ENCODE data around the gene ST8SIA2.

ST8SIA2 gene

DNA sequence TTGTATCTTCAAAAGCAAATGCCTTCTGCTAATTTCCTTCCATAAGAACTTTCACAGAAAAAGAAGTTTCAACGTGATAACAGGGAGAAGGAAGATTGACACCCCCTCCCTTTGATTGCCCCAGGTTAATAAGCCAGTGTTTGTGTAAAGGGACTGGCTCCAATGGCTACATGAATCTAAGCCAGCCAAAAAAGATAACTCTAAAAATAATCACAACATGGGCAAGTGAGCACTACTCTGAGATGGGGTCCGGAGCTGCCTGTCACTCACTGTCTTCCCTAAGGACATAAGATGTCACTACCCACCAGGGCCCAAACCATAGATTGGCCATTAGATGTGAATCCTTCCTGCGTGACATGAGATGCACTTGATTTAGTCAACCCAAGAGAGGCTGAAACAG, 17.6 kb upstream of the ST8SIA2 start:
- Histone ChIP-seq H3K27me3 (replicated peaks; ENCODE audit: control insufficient read depth, insufficient read depth, low read length) (peaks cover 22% of the 10 kb centered on the region), H3K9me3 (ENCODE audit: control insufficient read depth, low read length) (peaks cover 8% of the 10 kb centered on the region), H3K4me3 (ENCODE audit: low read length) (no peak overlapping the region), H3K9ac (ENCODE audit: low read length) (no peak overlapping the region), H3K4me1 (ENCODE audit: control insufficient read depth, insufficient read depth, low read length) (no peaks in the 10 kb centered on the region), H3K36me3 (ENCODE audit: control insufficient read depth, insufficient read depth, low read length, severe bottlenecking) (no peaks in the 10 kb centered on the region)
- DNase-seq (ENCODE audit: low read depth): no peak

DNA sequence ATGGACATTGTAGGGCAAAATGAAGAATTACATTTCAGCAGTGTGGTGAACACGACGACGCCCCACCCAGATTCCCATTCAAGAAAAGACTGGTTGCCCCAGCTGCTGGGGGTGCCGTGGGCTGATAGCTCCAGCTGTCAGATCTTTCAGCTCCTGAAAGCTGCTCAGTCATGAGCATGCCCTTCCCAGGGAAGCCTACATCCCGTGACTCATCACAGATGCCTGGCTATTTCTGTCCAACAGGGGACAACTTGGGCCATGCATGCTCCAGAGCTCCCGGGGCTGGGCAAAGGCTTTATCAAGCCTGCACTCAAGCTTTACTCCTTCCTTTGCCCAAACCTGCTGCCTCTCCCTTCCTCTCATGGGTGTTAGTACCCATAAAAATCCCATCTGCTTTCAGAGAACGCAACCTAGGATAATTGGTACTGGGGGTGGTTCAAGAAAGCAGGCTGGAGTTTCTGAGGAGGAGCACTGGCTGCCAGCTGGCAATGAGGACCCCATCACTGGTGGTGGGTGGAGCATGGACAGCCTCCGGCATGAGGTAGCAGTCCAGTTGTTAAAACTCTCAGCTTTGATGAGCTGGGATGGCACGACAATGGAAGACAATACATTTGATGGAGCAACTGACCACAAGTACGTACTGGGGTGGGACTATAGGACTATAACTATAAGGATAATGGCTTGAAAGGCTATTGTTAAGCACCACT, 16.4 kb upstream of the ST8SIA2 start:
- DNase-seq (ENCODE audit: low read depth): no peak
- no peak overlapping the region for H3K9ac ChIP-seq (ENCODE audit: low read length)
- H3K9me3 ChIP-seq (ENCODE audit: control insufficient read depth, low read length): peaks cover 13% of the 10 kb centered on the region
- peaks cover 17% of the 10 kb centered on the region for H3K27me3 ChIP-seq (replicated peaks; ENCODE audit: control insufficient read depth, insufficient read depth, low read length)
- no peaks in the 10 kb centered on the region for H3K4me1 ChIP-seq (ENCODE audit: control insufficient read depth, insufficient read depth, low read length)
- no peak overlapping the region for H3K4me3 ChIP-seq (ENCODE audit: low read length)
- no peaks in the 10 kb centered on the region for H3K36me3 ChIP-seq (ENCODE audit: control insufficient read depth, insufficient read depth, low read length, severe bottlenecking)

DNA sequence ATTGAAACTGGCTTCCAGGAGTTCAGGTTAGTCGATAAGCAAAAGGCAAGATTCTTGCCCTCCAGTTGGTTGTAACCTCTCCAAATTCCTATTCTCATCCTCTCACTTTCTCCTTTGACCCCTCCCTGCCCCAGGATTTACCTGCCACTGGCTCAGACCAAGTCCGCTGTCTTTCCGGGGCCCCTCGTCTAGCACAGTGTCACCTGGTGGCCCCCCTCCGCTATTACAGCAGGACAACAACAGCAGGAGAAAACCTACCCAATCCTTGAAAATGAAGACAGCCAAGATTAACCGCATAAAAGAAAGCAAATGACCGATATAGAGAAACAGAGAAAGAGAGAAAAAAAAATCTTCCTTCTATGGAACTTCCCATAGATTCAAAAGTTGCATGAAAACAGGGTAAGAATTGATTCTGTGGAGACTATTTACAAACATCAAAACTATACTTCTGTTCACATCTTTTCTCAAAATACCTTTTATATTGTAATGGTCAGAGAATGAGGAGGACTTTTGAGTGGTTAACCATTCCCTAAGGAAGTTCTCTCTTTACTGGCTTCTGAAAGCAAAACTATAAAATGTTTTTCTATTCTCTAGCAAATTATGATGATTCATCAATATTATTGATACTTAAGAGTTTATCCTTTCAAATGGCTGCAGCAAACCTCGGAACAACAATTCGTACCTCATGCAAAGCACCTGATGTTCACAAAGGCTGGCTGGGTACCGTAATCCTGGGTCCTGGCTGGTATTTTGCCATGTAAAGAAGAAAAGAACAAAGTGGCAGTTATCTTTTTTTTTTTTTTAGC, 10.0 kb upstream of the ST8SIA2 start:
- DNase-seq (ENCODE audit: low read depth): peak; percentile 12
- Histone ChIP-seq H3K4me3 (ENCODE audit: low read length) (no peak overlapping the region), H3K27me3 (replicated peaks; ENCODE audit: control insufficient read depth, insufficient read depth, low read length) (peaks cover 20% of the 10 kb centered on the region), H3K4me1 (ENCODE audit: control insufficient read depth, insufficient read depth, low read length) (no peaks in the 10 kb centered on the region), H3K9ac (ENCODE audit: low read length) (no peak overlapping the region), H3K36me3 (ENCODE audit: control insufficient read depth, insufficient read depth, low read length, severe bottlenecking) (no peaks in the 10 kb centered on the region), H3K9me3 (ENCODE audit: control insufficient read depth, low read length) (peaks cover 13% of the 10 kb centered on the region)

DNA sequence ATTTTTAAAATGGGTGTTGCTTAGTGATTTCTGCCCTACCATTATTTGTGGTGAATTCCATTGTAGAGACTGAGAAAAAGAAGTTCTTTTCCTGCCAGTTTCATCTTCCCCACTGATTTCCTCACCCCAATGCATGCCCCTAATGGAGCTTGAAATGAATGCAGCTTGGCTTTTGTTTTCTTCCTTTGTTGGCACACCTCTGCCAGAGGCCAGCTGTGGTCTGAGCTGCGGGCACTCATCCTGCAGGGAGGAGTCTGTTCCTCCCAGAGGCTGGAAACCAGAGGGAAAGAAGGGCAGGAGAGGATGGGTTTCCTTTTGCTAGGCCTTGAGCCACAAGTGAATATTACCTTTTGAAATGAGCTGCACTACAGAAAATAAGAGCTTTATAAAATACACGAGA, 9.3 kb upstream of the ST8SIA2 start:
- Histone ChIP-seq H3K36me3 (ENCODE audit: control insufficient read depth, insufficient read depth, low read length, severe bottlenecking) (no peaks in the 10 kb centered on the region), H3K9ac (ENCODE audit: low read length) (no peak overlapping the region)
- DNase-seq (ENCODE audit: low read depth): no peak

DNA sequence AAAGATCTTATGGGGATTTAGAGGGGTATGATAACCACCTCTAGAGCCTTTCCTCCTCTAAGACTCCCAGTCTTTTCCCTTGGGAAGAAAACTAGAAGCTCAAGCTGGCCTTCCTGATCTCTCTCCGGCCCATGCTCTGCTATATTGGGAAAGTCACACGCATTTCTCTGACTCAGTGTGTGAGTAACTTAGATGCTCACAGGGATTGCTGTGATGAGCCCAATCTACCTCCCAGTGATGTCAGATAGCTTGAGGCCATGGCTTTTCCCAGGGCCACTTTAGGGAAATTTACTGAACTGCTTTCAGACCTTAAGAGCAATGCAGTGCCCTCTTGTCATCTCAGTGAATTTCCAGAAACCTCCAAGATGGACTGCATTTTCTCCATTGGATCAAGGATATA, 8.6 kb upstream of the ST8SIA2 start:
- Histone ChIP-seq H3K4me1 (ENCODE audit: control insufficient read depth, insufficient read depth, low read length) (no peaks in the 10 kb centered on the region), H3K9me3 (ENCODE audit: control insufficient read depth, low read length) (peaks cover 6% of the 10 kb centered on the region), H3K9ac (ENCODE audit: low read length) (no peak overlapping the region), H3K4me3 (ENCODE audit: low read length) (no peak overlapping the region), H3K36me3 (ENCODE audit: control insufficient read depth, insufficient read depth, low read length, severe bottlenecking) (no peaks in the 10 kb centered on the region), H3K27me3 (replicated peaks; ENCODE audit: control insufficient read depth, insufficient read depth, low read length) (peaks cover 30% of the 10 kb centered on the region)
- no peak for DNase-seq (ENCODE audit: low read depth)

More for the DNA sequence above, 9.3 kb upstream of the ST8SIA2 start:
- H3K9me3 ChIP-seq (ENCODE audit: control insufficient read depth, low read length): peaks cover 9% of the 10 kb centered on the region
- no peaks in the 10 kb centered on the region for H3K4me1 ChIP-seq (ENCODE audit: control insufficient read depth, insufficient read depth, low read length)
- H3K4me3 ChIP-seq (ENCODE audit: low read length): no peak overlapping the region
- H3K27me3 ChIP-seq (replicated peaks; ENCODE audit: control insufficient read depth, insufficient read depth, low read length): peaks cover 26% of the 10 kb centered on the region

DNA sequence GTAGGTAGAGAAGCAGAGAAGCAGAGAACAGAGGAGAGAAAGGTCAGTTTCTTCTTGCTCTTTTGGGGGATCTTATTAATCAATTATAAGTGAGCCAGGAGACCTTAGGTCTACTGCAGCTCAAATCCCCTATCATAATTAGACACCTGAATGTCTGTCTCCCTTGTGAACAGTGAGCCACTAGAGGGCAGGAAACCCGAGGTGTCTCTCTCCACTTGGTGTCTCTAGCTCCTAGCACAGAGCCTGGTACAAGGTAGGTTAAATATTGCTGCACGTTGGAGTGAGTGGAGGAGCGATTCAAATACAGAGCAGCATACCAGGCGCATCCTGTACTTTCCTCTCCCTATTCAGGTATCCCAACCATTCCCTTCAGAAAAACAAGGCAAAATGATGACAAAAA, 2.0 kb upstream of the ST8SIA2 start:
- H3K36me3 ChIP-seq (ENCODE audit: control insufficient read depth, insufficient read depth, low read length, severe bottlenecking): no peaks in the 10 kb centered on the region
- no peak overlapping the region for H3K9ac ChIP-seq (ENCODE audit: low read length)
- no peaks in the 10 kb centered on the region for H3K4me1 ChIP-seq (ENCODE audit: control insufficient read depth, insufficient read depth, low read length)
- H3K9me3 ChIP-seq (ENCODE audit: control insufficient read depth, low read length): no peaks in the 10 kb centered on the region
- DNase-seq (ENCODE audit: low read depth): no peak
- H3K27me3 ChIP-seq (replicated peaks; ENCODE audit: control insufficient read depth, insufficient read depth, low read length): peaks cover 68% of the 10 kb centered on the region
- H3K4me3 ChIP-seq (ENCODE audit: low read length): no peak overlapping the region

DNA sequence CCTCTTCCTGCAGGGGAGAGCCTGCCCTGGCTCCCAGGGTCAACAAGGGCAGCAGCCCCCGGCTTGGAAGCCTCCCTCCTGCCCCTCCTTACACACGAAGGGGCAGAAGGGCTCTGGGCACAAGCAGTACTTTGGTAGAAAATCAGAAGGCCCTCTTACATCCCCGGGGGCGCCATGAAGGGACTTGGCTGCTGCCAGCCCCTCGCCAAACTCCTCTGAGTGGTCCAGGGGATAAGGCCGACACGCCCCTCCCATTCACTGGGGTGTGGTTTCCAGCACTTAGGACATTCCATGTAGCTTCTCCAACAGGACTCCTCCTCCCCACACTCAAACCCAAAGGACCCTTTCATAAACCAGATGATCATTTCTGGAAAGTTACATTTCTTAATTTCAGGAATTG, 1.2 kb upstream of the ST8SIA2 start:
- H3K4me1 ChIP-seq (ENCODE audit: control insufficient read depth, insufficient read depth, low read length): no peaks in the 10 kb centered on the region
- H3K4me3 ChIP-seq (ENCODE audit: low read length): no peak overlapping the region
- no peaks in the 10 kb centered on the region for H3K9me3 ChIP-seq (ENCODE audit: control insufficient read depth, low read length)
- H3K27me3 ChIP-seq (replicated peaks; ENCODE audit: control insufficient read depth, insufficient read depth, low read length): peaks cover 68% of the 10 kb centered on the region
- H3K36me3 ChIP-seq (ENCODE audit: control insufficient read depth, insufficient read depth, low read length, severe bottlenecking): no peaks in the 10 kb centered on the region
- H3K9ac ChIP-seq (ENCODE audit: low read length): no peak overlapping the region
- DNase-seq (ENCODE audit: low read depth): no peak

DNA sequence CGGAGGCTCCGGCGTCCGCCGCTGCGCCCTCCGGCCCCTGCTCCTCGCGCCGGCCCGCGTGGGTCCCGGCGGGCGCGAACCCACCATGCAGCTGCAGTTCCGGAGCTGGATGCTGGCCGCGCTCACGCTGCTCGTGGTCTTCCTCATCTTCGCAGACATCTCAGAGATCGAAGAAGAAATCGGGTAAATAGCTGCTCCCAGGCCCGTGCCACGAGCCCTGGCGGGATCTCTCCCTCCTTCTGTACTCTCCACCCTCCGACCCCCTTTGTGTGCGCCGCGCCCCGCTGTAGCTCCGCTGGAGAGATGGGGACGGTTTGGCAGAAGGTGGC, 263 bp downstream of the ST8SIA2 start:
- no peaks in the 10 kb centered on the region for H3K4me1 ChIP-seq (ENCODE audit: control insufficient read depth, insufficient read depth, low read length)
- H3K36me3 ChIP-seq (ENCODE audit: control insufficient read depth, insufficient read depth, low read length, severe bottlenecking): no peaks in the 10 kb centered on the region
- no peak overlapping the region for H3K4me3 ChIP-seq (ENCODE audit: low read length)
- no peak for DNase-seq (ENCODE audit: low read depth)
- no peak overlapping the region for H3K9ac ChIP-seq (ENCODE audit: low read length)
- no peaks in the 10 kb centered on the region for H3K9me3 ChIP-seq (ENCODE audit: control insufficient read depth, low read length)
- H3K27me3 ChIP-seq (replicated peaks; ENCODE audit: control insufficient read depth, insufficient read depth, low read length): peaks cover 67% of the 10 kb centered on the region

DNA sequence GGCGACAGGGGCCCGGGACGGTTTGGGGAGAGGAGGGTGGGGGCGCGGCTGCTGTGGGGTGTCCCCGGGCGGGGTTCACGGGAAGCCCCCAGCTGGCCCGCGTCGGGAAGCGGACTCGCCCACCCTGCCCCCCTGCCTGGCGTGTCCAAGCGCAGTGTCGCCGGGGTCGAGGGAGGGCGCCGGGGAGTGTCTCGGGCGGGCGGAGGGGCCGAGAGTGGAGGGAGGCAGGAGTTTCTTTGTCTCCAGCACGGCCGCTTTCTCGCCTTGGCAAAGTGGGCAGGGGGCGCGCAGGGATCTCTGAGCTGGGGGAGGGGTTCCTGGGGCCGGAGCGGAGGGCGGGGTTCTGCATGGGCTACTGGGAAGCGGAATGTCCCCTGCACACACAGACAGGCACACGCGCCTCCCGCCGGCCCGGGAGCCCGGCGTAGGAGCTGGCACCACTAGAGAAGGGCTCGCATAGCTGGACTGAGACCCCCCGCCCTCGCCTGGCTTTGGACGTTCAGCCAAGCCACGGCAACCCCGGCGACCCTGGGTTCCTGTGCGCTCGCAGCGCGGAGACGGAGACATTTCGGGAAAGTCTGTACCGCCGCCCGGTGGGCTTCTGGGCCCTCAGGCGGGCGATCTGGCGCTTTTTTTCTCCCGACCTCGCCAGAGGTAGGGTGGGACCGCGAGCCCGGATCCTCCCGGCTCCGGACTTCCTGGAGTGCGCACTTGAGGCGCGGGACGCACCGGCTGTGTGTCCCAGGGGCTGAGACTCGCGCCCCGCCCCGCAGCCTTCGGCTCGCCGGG, 822 bp downstream of the ST8SIA2 start:
- Histone ChIP-seq H3K4me3 (ENCODE audit: low read length) (no peak overlapping the region), H3K27me3 (replicated peaks; ENCODE audit: control insufficient read depth, insufficient read depth, low read length) (peaks cover 67% of the 10 kb centered on the region), H3K36me3 (ENCODE audit: control insufficient read depth, insufficient read depth, low read length, severe bottlenecking) (no peaks in the 10 kb centered on the region), H3K4me1 (ENCODE audit: control insufficient read depth, insufficient read depth, low read length) (no peaks in the 10 kb centered on the region), H3K9ac (ENCODE audit: low read length) (no peak overlapping the region), H3K9me3 (ENCODE audit: control insufficient read depth, low read length) (no peaks in the 10 kb centered on the region)
- DNase-seq (ENCODE audit: low read depth): no peak

DNA sequence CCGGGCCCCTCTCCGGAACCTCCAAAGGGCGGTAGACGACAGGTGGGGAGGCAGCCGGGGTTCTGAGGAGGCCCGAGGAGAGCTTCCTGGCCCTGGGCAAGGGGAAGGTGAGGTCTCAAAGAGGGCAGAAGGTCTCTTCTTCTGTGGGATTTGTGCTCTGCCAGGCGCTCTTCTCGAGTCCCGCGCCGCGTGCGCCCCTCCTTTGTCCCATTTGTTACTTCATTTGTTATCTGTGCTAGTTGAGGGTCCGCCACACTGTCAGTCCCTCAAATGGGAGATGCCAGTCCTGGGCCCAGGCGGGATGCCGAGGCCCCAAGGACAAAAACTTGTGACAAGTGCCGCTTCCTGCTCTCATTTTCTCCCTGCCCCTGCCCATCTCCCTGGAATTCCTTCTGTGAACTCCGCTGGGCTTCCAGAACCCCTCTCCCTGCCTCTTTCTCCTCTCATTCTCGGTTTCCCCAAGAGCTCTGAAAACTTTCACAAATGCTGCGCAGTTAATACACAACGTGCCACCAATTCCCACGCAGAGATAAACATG, 1.5 kb downstream of the ST8SIA2 start:
- no peaks in the 10 kb centered on the region for H3K9me3 ChIP-seq (ENCODE audit: control insufficient read depth, low read length)
- H3K4me1 ChIP-seq (ENCODE audit: control insufficient read depth, insufficient read depth, low read length): no peaks in the 10 kb centered on the region
- H3K27me3 ChIP-seq (replicated peaks; ENCODE audit: control insufficient read depth, insufficient read depth, low read length): peaks cover 65% of the 10 kb centered on the region
- H3K9ac ChIP-seq (ENCODE audit: low read length): no peak overlapping the region
- no peak for DNase-seq (ENCODE audit: low read depth)
- H3K4me3 ChIP-seq (ENCODE audit: low read length): no peak overlapping the region
- H3K36me3 ChIP-seq (ENCODE audit: control insufficient read depth, insufficient read depth, low read length, severe bottlenecking): no peaks in the 10 kb centered on the region

Data from adipocyte (in vitro differentiated cells).